Fibroblast of the aortic adventitia (primary cell): ENCODE data around the gene MAB21L3. TPM values are rescaled to one million over a fixed set of nuclear protein-coding genes. Genes with fewer than 3 reads are reported as not detected.
A peak's percentile ranks its signal among the peaks of the same experiment; 100 is the strongest.

Source experiments
- DNase-seq: peaks from one replicate; pipeline ENCODE4 v3.0.0-alpha.2; 2010; ENCODE audit warnings: low read depth
- H3K4me3 ChIP-seq: 2 replicates; pipeline ENCODE4 v1.5.1; 2011; ENCODE audit warnings: low read depth, mild to moderate bottlenecking, control low read depth, low read length, moderate library complexity
- CTCF ChIP-seq: IDR thresholded peaks from 2 replicates; pipeline ENCODE4 v1.5.1; 2011; ENCODE audit warnings: mild to moderate bottlenecking, low read length, control low read depth, inconsistent platforms; ENCODE audit not compliant: insufficient read depth
- total RNA-seq: library from RNA; depleted of rRNA; stranded (reverse); fragments of >200 nt; gene quantifications from 2 replicates; pipeline ENCODE4 v1.2.3, GENCODE V29; 2012; ENCODE audit warnings: low replicate concordance

Gene MAB21L3
- total RNA-seq, 1 donor, result 0.18 TPM

GRCh38 chr1:116115476-116116439 is 4.6 kb downstream of the MAB21L3 start:
- peak; percentile 73 for DNase-seq
- TF ChIP-seq CTCF, result no peak

GRCh38 chr1:116118471-116118870 is 7.3 kb downstream of the MAB21L3 start:
- H3K4me3 ChIP-seq, result no peak overlapping the region
- no peak for DNase-seq
- TF ChIP-seq CTCF, result no peak

More at GRCh38 chr1:116115476-116116439, 4.6 kb downstream of the MAB21L3 start:
- no peak overlapping the region for H3K4me3 ChIP-seq

- H3K4me3 ChIP-seq, result no peak overlapping the region
- DNase-seq, result no peak
- TF ChIP-seq CTCF, result no peak
Observed at GRCh38 chr1:116119876-116120275, 8.7 kb downstream of the MAB21L3 start.

- no peak for TF ChIP-seq CTCF
- peak; percentile 96 for DNase-seq
- peak overlapping the region; percentile 19 for H3K4me3 ChIP-seq
Observed at GRCh38 chr1:116122955-116123757, 12.0 kb downstream of the MAB21L3 start.

GRCh38 chr1:116123837-116124533 is 12.8 kb downstream of the MAB21L3 start:
- TF ChIP-seq CTCF, result no peak
- DNase-seq, result no peak
- no peak overlapping the region for H3K4me3 ChIP-seq

- TF ChIP-seq CTCF, result no peak
- DNase-seq, result no peak
- H3K4me3 ChIP-seq, result no peak overlapping the region
Observed at GRCh38 chr1:116125758-116126157, 14.6 kb downstream of the MAB21L3 start.
